Mucosa of descending colon (tissue), 3 donors: Measurements from ENCODE around the gene PATL1. TPM values are rescaled to one million over a fixed set of nuclear protein-coding genes. Genes with fewer than 3 reads are reported as not detected.

Experiments
- ATAC-seq: fragments of 200-7000 bp; cut with Tn5 transposase; one replicate; pipeline ENCODE4 v1.9.1; 2020; ENCODE audit warnings: mild to moderate bottlenecking, moderate library complexity
- DNase-seq, 3 donors: peaks; one replicate each; pipeline ENCODE4 v3.0.0-alpha.2; 2020
- H3K36me3 ChIP-seq: fragments of 200-600 bp; one replicate; pipeline ENCODE4 v1.8.0; 2021; ENCODE audit warnings: low read depth, mild to moderate bottlenecking
- H3K4me1 ChIP-seq: fragments of 200-600 bp; one replicate; pipeline ENCODE4 v1.8.0; 2021; ENCODE audit warnings: low read depth, mild to moderate bottlenecking
- H3K4me3 ChIP-seq: fragments of 200-600 bp; one replicate; pipeline ENCODE4 v1.8.0; 2021; ENCODE audit warnings: mild to moderate bottlenecking
- H3K9me3 ChIP-seq: fragments of 200-600 bp; one replicate; pipeline ENCODE4 v1.8.0; 2021; ENCODE audit warnings: mild to moderate bottlenecking
- CTCF ChIP-seq: fragments of 200-600 bp; IDR thresholded peaks from one replicate; pipeline ENCODE4 v1.8.0; 2022; ENCODE audit warnings: antibody characterized with exemption, mild to moderate bottlenecking
- intact Hi-C, 2 donors: fragments of 100-400 bp; cut with DNase I in 1 of 2; cut with micrococcal nuclease in 1 of 2; formaldehyde crosslinking; loops; one replicate each; pipeline versions ENCODE4 v1.11.0 to v1.11.1; 2022; cut with DNase I, micrococcal nuclease
- microRNA-seq: library from miRNA; unstranded; fragments of <30 nt; microRNA quantifications from one replicate; pipeline ENCODE4, GENCODE V29; 2019
- total RNA-seq, 3 donors: library from RNA; stranded (reverse); fragmentation: NEBNext Ultra II Directional in 2 of 3; extraction: Animal tissue kit (Norgen Biotek cat#: 25700) in 2 of 3; gene quantifications; one replicate each; pipeline versions ENCODE4 v1.2.1 to v1.2.4, GENCODE V29; 2021 to 2023
- donor health status: DM: no; HTN: no; CAD: no; lungs with moderate emphysema.
- donor health status: DM: no; HTN: no; CAD: no.
- donor health status: DM: no; HTN: yes; CAD: no.

PATL1 gene
- total RNA-seq, 3 donors from 2014 or later = 34.1 to 40.2 (median 34.6) TPM

DNA sequence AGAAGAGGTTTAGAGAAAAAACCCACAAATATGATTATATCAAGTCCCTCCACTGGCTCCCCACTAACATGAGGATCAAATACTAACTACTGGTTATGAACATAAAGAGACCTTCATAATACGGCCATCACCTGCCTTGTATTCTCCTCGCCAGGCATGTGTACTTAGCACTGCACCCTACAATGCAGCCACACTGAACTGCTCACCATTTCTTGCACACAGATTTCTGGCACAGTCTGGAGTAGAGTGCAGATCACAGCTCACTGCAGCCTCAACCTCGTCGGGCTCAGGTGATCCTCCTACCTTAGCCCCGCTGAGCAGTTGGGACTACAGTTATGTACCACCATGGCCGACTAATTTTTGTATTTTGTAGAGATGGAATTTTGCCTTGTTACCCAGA is 66.4 kb downstream of the PATL1 start:
- Histone ChIP-seq H3K36me3 (peaks cover 15% of the 10 kb centered on the region), H3K9me3 (no peaks in the 10 kb centered on the region), H3K4me1 (no peaks in the 10 kb centered on the region), H3K4me3 (no peak overlapping the region)
- intact Hi-C loops = loop anchor here in 1 of 2 donors (10.0 kb wide), 1 partner anchor 52 kb away; no protein-coding TSS in a partner anchor
- ATAC-seq (no peak), DNase-seq (no peak)
- no peak for TF ChIP-seq CTCF

- ATAC-seq (no peak), DNase-seq (no peak)
- peaks cover 12% of the 10 kb centered on the region for H3K36me3 ChIP-seq
These were observed 67.0 kb downstream of the PATL1 start for GRCh38 chr11:59601788-59602187.

GRCh38 chr11:59600636-59601035 is 68.2 kb downstream of the PATL1 start:
- TF ChIP-seq CTCF = no peak
- DNase-seq (no peak), ATAC-seq (no peak)
- H3K9me3 ChIP-seq = no peaks in the 10 kb centered on the region
- no peaks in the 10 kb centered on the region for H3K4me1 ChIP-seq
- peaks cover 12% of the 10 kb centered on the region for H3K36me3 ChIP-seq
- no peak overlapping the region for H3K4me3 ChIP-seq
- intact Hi-C loops = loop anchor here in 1 of 2 donors (10.0 kb wide), 1 partner anchor 54 kb away; no protein-coding TSS in a partner anchor

More at GRCh38 chr11:59601788-59602187, 67.0 kb downstream of the PATL1 start:
- Histone ChIP-seq H3K4me3 (no peak overlapping the region), H3K9me3 (no peaks in the 10 kb centered on the region), H3K4me1 (no peaks in the 10 kb centered on the region)
- TF ChIP-seq CTCF = no peak
- intact Hi-C loops = loop anchor here in 1 of 2 donors (10.0 kb wide), 1 partner anchor 53 kb away; no protein-coding TSS in a partner anchor

DNA sequence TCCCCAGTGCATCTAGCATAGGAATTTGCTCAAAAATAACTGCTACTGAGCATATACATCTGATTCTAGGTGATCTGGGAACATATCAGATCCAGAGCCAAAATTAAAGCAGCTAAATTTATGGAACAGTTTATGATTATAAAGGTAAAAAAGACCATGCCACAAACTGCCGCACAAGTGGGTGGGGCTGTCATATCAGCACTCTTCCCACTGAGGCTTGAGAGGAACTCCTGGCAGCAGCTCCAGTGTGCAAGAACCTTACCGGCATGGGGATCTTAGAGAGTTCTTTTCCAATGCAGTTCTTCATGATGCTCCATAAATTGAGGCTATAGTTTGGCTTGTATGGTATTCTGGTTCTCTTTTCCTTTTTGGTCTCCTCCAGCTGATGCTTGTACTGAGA is 68.6 kb downstream of the PATL1 start:
- TF ChIP-seq CTCF = no peak
- no peak for ATAC-seq
- Histone ChIP-seq H3K4me3 (no peak overlapping the region), H3K9me3 (no peaks in the 10 kb centered on the region), H3K36me3 (peaks cover 12% of the 10 kb centered on the region), H3K4me1 (no peaks in the 10 kb centered on the region)
- intact Hi-C loops = loop anchor here in 1 of 2 donors (10.0 kb wide), 1 partner anchor 55 kb away; no protein-coding TSS in a partner anchor
- DNase-seq = no peak

DNA sequence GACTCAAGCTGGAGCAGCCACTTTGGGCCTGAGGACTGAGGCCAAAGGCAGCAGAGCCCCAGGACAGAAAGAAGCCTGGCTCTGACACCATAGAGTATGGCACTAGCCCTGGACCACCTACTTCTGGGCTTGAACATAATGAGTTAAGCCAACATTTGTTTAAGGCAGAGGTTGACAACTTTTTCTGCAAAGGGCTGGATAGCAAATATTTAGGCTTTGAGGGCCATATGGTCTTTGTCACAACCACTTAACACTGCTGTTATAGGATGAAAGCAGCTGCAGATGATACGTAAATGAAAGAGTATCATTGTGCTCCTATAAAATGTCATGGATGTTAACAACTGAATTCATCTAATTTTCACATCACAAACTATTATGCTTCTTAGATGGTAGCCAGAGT is 69.9 kb downstream of the PATL1 start:
- ATAC-seq = no peak
- intact Hi-C loops = no loop called here
- H3K9me3 ChIP-seq = no peaks in the 10 kb centered on the region
- H3K4me1 ChIP-seq = no peaks in the 10 kb centered on the region
- TF ChIP-seq CTCF = no peak
- peaks cover 12% of the 10 kb centered on the region for H3K36me3 ChIP-seq
- no peak overlapping the region for H3K4me3 ChIP-seq
- DNase-seq = no peak

Small RNA genes within 50 kb of the gene (microRNA-seq; reads per million reads assigned to microRNA genes)
- gene MIR3162 = not detected

Other genes with a start within 250 kb of the PATL1 start
- gene OR5A2, start 242.6 kb downstream of the PATL1 start, total RNA-seq = not detected
- not detected for gene OR5A1, start 232.6 kb downstream of the PATL1 start, total RNA-seq
- not detected for gene OR4D6, start 212.1 kb downstream of the PATL1 start, total RNA-seq
- gene OR4D10, start 195.7 kb downstream of the PATL1 start, total RNA-seq = not detected
- not detected for gene OR4D11, start 165.5 kb downstream of the PATL1 start, total RNA-seq
- not detected for gene OR4D9, start 157.5 kb downstream of the PATL1 start, total RNA-seq
- 10 to 100 TPM; 55.0 to 57.8 (median 55.9) TPM for gene OSBP, start 53.3 kb downstream of the PATL1 start, total RNA-seq
- not detected for gene OR10V1, start 44.8 kb upstream of the PATL1 start, total RNA-seq
- gene STX3, start 86.3 kb upstream of the PATL1 start, total RNA-seq = 100 to 1,000 TPM in 1 of 3 donors, 10 to 100 TPM in 2; 69.5 to 129 (median 96.1) TPM
- gene MRPL16, start 141.7 kb upstream of the PATL1 start, total RNA-seq = 10 to 100 TPM; 38.8 to 54.3 (median 51.5) TPM
- gene CBLIF, start 176.5 kb upstream of the PATL1 start, total RNA-seq = under 1 TPM in 2 of 3 donors, not detected in 1; 0.49 to 0.63 TPM
- 1 to 10 TPM in 1 of 3 donors, not detected in 2; 1.7 TPM for gene TCN1, start 197.4 kb upstream of the PATL1 start, total RNA-seq
- gene OOSP3, start 209.7 kb upstream of the PATL1 start, total RNA-seq = under 1 TPM in 2 of 3 donors, not detected in 1; 0.36 to 0.61 TPM